ENCODE data around the gene PAX8.

DNA sequence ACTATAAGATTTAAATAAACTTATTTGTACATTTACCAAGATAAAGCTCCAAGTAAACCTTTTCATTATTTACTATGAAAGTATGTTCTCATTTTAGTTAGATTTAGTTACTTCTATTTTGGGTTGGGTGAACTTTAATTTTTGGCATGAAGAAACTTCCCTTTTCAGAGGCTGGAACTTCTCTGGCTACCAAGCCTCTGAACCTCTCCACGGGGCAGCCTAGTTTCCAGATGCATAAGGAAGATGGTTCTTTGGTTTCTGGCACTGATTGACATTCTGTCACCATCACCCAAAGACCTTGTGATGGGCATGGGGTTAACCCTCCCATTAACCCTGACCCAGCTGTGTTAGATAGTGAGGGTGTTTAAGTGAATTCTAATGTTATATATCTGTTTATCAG is 87.8 kb downstream of the PAX8 start:
- TF ChIP-seq, protein P1, sequence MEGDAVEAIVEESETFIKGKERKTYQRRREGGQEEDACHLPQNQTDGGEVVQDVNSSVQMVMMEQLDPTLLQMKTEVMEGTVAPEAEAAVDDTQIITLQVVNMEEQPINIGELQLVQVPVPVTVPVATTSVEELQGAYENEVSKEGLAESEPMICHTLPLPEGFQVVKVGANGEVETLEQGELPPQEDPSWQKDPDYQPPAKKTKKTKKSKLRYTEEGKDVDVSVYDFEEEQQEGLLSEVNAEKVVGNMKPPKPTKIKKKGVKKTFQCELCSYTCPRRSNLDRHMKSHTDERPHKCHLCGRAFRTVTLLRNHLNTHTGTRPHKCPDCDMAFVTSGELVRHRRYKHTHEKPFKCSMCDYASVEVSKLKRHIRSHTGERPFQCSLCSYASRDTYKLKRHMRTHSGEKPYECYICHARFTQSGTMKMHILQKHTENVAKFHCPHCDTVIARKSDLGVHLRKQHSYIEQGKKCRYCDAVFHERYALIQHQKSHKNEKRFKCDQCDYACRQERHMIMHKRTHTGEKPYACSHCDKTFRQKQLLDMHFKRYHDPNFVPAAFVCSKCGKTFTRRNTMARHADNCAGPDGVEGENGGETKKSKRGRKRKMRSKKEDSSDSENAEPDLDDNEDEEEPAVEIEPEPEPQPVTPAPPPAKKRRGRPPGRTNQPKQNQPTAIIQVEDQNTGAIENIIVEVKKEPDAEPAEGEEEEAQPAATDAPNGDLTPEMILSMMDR (IDR thresholded peaks at IDR 0.05; ENCODE audit: insufficient read depth, low read length, poor library complexity, severe bottlenecking): no peak
- no peak for TF ChIP-seq EZH2phosphoT487 (conservative IDR thresholded peaks at IDR 0.05; ENCODE audit: low read length)
